HG03342 (cell line): ENCODE measurements around the gene TAF11L7.
"Not testable (repeated sequence)": the region's sequence is repeated elsewhere in the genome, so short reads cannot be mapped to it uniquely, and the experiment has no call there.

Source experiments
- ATAC-seq: cut with Tn5 transposase; IDR thresholded peaks from one replicate; pipeline ENCODE4 v1.9.1; 2021; ENCODE audit warnings: mild to moderate bottlenecking, moderate library complexity; ENCODE audit not compliant: unreplicated experiment

TAF11L7 gene

DNA sequence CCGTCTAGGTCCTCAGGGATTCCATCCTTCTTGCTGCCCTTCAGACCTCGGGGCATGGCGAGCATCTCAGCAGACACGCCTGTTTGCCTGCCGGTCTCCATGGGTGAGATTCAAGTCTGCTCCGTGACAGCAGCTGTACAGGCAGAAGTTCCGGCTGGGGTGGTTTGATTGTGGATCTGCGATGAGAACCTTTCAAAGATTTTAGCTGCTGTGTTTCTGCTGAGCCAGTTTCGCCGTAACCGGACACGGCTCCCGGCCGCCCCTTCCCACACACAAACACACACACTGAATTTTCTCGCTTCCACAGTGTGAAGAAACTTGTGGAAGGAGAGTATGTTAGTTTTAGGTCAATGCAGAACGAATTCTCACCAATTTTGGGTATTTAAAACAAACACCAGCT is at the start of gene TAF11L7:
Gene TAF11L7 (minus strand): TSS at position 101 of the 400 bp plus-strand sequence.
- not testable (repeated sequence) for ATAC-seq

DNA sequence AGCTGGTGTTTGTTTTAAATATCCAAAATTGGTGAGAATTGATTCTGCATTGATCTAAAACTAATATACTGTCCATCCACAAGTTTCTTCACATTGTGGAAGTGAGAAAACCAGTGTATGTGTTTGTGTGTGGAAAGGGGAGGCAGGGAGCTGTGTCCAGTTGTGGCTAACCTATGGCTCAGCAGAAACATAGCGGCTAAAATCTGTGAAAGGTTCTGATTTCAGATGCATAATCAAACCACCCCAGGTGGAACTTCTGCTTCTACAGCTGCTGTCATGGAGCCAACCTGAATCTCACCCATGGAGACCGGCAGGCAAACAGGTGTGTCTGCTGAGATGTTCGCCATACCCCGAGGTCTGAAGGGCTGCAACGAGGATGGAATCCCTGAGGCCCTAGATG is 48.6 kb upstream of the TAF11L7 start, which contains the start of gene TAF11L14:
Gene TAF11L14 (plus strand): TSS at position 301 of the 400 bp plus-strand sequence.
- ATAC-seq, result no peak

DNA sequence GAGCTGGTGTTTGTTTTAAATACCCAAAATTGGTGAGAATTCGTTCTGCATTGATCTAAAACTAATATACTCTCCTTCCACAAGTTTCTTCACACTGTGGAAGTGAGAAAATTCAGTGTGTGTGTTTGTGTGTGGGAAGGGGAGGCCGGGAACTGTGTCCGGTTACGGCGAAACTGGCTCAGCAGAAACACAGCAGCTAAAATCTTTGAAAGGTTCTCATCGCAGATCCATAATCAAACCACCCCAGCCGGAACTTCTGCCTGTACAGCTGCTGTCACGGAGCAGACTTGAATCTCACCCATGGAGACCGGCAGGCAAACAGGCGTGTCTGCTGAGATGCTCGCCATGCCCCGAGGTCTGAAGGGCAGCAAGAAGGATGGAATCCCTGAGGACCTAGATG is 46.2 kb upstream of the TAF11L7 start, which contains the start of gene TAF11L13:
Gene TAF11L13 (plus strand): TSS at position 301 of the 400 bp plus-strand sequence.
- not testable (repeated sequence) for ATAC-seq

DNA sequence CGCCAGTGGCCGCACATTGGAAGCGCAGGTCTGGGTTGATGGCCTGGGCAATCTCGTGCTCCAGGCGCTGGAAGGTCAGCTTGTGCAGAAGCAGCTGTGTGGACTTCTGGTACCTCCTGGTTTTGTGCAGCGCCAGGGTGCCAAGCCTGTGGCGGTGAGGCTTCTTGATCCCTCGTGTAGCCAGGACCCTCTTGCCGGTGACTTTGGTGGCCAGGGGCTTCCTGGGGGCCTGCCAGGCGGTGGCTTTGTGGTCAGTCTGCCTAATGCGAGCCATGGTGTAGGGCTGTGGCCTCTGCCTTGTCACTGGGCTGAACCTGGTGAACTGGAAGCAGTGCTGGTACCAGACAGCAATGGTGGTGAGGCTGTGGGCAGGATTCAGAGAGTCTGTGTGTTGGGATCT is 40.1 kb upstream of the TAF11L7 start:
- ATAC-seq, result no peak

DNA sequence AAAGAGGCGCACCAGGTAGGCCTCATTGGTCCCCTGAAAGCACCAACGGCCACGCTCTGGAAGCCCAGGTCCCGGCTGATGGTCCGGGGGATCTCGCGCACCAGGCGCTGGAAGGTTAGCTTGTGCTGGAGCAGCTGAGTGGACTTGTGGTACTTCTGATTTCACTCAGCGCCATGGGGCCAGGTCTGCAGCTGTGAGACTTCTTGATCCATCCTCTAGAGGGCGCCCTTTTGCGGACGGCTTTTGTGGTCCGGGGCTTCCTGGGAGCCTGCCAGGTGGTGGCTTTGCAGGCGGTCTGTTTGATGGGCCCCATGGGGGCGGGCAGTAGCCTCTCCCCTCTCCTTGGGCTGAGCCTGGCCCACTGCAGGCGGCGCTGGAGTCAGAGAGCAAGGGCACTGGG is 35.1 kb upstream of the TAF11L7 start:
- ATAC-seq, result no peak

DNA sequence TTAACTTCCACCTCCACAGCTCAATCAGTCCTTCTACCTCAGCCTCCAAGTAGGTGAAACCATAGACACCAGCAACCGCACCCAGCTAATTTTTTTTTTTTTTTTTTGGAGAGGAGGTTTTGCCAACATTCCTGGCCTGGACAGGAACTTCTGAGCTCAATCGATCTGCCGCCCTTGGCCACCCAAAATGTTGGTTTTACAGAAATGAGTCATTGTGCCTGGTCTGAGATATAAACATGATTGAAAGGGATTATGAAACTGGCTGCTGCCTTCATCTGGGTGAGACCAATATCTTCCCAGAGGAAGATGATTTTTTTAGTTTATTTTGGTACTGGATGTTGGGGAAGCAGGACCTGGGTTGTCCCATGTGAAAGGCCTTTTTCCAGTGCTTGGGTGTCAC is 33.8 kb upstream of the TAF11L7 start:
- ATAC-seq, result no peak

DNA sequence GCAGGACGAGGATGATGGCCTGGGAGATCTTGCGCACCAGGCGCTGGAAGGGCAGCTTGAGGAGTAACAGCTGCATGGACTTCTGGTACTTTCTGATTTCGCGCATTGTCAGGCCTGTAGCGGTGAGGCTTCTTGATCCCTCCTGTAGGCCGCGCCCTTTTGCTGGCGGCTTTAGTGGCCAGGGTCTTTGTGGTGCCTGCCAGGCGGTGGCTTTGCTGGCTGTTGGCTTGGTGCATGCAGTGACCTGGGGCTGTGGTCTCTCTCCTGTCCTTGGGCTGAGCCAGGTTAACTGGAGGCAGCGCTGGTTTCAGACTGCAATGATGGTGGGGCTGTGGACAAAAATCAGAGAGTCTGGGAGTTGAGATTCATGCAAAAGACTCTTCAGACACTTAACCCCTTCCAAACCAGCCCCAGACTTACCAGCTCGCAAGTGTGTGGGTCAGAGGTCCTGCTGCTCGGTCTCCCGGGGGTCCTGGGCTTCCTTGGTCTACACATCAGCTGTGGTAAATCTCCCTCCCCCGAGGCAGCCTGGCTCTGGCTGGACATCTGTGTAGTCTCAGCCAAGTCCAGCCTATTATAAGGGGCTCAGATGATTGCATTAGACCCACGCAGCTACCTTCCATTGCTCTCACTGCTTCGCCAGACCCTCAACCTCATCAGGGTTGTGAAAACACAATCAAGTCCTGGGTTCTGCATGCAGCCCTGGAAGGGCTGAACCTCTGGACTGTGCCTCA is 29.5 kb upstream of the TAF11L7 start:
- no peak for ATAC-seq

DNA sequence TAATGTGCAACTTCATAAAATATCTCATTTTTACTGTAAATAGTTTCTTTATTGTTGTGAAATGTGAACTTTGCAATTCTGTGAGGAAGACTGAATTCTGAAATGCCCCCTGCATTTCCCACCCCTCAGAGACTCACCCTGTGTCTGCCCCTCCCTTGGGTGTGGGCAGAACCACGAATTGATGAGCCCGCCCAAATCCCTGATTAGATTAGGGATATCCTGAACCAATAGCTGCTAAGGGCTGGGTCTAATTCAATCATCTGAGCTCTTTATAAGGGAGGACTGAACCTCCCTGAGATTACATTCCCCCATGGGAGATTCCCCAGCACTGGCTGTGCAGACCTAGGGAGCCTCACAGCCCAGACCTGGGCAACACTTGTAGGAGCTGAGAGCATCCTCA is 24.5 kb upstream of the TAF11L7 start, which contains the start of gene TAF11L12:
Gene TAF11L12 (plus strand): TSS at position 301 of the 400 bp plus-strand sequence.
- ATAC-seq, result not testable (repeated sequence)

DNA sequence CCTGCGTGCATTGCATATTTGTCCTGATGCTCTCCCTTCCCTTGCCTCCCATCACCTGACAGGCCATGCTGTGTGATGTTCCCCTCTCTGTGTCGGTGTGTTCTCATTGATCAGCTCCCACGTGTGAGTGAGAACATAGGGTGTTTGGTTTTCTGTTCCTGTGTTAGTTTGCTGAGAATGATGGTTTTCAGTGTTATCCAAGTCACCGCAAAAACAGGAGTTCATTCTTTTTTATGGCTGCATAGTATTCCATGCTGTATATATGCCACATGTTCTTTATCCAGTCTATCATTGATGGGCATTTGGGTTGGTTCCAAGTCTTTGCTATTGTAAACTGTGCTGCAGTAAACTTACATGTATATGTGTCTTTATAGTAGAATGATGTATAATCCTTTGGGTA is 21.9 kb upstream of the TAF11L7 start:
- not testable (repeated sequence) for ATAC-seq

DNA sequence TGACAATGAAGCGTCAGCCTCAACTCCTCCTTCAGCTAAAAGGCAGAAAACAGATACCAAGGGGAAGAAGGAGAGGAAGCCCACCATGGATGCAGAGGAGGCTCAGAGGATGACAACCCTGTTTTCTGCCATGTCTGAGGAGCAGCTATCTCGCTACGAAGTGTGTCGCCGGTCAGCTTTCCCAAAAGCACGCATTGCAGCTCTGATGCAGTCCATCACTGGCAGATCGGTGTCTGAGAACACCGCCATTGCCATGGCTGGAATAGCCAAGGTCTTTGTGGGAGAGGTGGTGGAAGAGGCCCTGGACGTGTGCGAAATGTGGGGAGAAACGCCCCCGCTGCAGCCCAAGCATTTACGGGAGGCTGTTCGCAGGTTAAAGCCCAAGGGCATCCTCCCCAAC is 19.4 kb upstream of the TAF11L7 start:
- ATAC-seq, result no peak

DNA sequence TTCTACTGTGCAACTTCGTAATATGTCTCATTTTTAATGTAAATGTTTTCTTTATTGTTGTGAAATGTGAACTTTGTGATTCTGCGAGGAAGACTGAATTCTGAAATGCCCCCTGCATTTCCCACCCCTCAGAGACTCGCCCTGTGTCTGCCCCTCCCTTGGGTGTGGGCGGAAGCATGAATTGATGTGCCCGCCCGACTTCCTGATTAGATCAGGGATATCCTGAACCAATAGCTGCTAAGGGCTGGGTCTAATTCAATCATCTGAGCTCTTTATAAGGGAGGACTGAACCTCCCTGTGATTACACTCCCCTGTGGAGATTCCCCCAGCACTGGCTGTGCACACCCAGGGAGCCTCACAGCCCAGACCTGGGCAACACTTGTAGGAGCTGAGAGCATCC is 18.3 kb upstream of the TAF11L7 start, which contains the start of gene TAF11L11:
Gene TAF11L11 (plus strand): TSS at position 304 of the 400 bp plus-strand sequence.
- ATAC-seq, result not testable (repeated sequence)

DNA sequence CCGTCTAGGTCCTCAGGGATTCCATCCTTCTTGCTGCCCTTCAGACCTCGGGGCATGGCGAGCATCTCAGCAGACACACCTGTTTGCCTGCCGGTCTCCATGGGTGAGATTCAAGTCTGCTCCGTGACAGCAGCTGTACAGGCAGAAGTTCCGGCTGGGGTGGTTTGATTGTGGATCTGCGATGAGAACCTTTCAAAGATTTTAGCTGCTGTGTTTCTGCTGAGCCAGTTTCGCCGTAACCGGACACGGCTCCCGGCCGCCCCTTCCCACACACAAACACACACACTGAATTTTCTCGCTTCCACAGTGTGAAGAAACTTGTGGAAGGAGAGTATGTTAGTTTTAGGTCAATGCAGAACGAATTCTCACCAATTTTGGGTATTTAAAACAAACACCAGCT is 12.2 kb upstream of the TAF11L7 start, which contains the start of gene TAF11L10:
Gene TAF11L10 (minus strand): TSS at position 101 of the 400 bp plus-strand sequence.
- ATAC-seq, result not testable (repeated sequence)

DNA sequence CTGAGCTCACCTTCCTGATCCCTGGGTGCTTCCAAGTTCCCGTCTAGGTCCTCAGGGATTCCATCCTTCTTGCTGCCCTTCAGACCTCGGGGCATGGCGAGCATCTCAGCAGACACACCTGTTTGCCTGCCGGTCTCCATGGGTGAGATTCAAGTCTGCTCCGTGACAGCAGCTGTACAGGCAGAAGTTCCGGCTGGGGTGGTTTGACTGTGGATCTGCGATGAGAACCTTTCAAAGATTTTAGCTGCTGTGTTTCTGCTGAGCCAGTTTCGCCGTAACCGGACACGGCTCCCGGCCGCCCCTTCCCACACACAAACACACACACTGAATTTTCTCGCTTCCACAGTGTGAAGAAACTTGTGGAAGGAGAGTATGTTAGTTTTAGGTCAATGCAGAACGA is 8.7 kb upstream of the TAF11L7 start, which contains the start of gene TAF11L9:
Gene TAF11L9 (minus strand): TSS at position 140 of the 400 bp plus-strand sequence.
- ATAC-seq, result not testable (repeated sequence)

DNA sequence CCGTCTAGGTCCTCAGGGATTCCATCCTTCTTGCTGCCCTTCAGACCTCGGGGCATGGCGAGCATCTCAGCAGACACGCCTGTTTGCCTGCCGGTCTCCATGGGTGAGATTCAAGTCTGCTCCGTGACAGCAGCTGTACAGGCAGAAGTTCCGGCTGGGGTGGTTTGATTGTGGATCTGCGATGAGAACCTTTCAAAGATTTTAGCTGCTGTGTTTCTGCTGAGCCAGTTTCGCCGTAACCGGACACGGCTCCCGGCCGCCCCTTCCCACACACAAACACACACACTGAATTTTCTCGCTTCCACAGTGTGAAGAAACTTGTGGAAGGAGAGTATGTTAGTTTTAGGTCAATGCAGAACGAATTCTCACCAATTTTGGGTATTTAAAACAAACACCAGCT is 5.3 kb upstream of the TAF11L7 start, which contains the start of gene TAF11L8:
Gene TAF11L8 (minus strand): TSS at position 101 of the 400 bp plus-strand sequence.
- not testable (repeated sequence) for ATAC-seq
